ENCODE results near the gene LONRF3. TPM values are rescaled to one million over a fixed set of nuclear protein-coding genes. Genes with fewer than 3 reads are reported as not detected.

LONRF3 gene
- total and polyA plus RNA-seq, 2 of the 8 experiments (the other 6 are each of a cell fraction or from before 2014, with no cell fraction given) = 0.11 TPM; not detected in 1

DNA sequence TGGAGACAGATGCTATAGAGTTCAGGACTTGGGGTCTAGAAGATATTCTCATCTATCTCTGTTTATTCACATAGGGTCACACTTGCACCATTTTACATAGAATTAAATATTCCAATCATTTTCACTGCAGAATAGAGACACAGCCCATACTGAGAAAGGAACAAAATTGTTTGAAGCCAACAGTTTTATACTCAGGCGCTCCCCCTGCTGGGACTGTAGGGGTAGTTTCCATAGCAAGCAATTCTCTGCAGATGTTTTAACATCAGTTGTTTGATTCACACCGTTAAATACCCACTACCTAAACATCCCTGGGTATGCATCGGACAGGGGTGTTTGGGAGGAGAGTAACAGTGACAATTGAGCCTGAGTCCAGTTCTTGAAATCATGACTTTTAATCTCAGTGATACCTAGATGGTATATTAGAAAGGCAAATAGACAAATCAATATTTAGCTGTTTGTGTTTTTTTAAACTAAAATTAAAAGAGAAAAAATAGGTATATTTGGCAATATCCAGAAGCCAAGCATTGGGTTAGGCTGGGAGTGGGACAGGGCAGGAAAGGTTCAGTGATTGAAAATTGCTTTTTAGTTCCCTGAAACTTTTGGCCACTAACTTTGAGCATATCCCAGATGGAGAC lies 33.8 kb downstream of the LONRF3 start (continued):
- no peak for TF ChIP-seq PHF8 (conservative IDR thresholded peaks at IDR 0.05; ENCODE audit: low read depth, low read length)
- TF ChIP-seq CHD1 (IDR thresholded peaks at IDR 0.05; ENCODE audit: low read depth, low read length) = no peak
